SU-DHL-6 (cell line): ENCODE results near the gene RPS6KA5.
"Not testable (repeated sequence)": the region's sequence is repeated elsewhere in the genome, so short reads cannot be mapped to it uniquely, and the experiment has no call there.

ENCODE experiments used
- H2AFZ ChIP-seq: fragments of 200-600 bp; sonication (generic); 2 replicates; pipeline ENCODE4 v1.6.1; 2014; ENCODE audit warnings: low read depth, mild to moderate bottlenecking, moderate library complexity, mixed read lengths, antibody characterized with exemption, low read length; ENCODE audit not compliant: severe bottlenecking
- H3F3A ChIP-seq: fragments of 200-600 bp; shearing (Covaris generic); 2 replicates; pipeline ENCODE4 v1.6.0; 2016; ENCODE audit warnings: antibody characterized with exemption, mild to moderate bottlenecking; ENCODE audit not compliant: insufficient read depth
- H3K27ac ChIP-seq: fragments of 200-600 bp; sonication (generic); 2 replicates; pipeline ENCODE4 v1.5.1; 2016; ENCODE audit warnings: low read depth, mild to moderate bottlenecking, low read length, moderate library complexity, mixed read lengths
- H3K27me3 ChIP-seq: fragments of 200-600 bp; sonication (generic), shearing (Covaris generic); 2 replicates; pipeline ENCODE4 v1.6.0; 2014; ENCODE audit warnings: mild to moderate bottlenecking, low read length
- H3K36me3 ChIP-seq: fragments of 200-600 bp; sonication (generic); 2 replicates; pipeline ENCODE4 v1.6.1; 2014; ENCODE audit warnings: mild to moderate bottlenecking, low read length, mixed read lengths
- H3K4me2 ChIP-seq: fragments of 300-600, 200-600 bp; shearing (Covaris generic), sonication (generic); 2 replicates; pipeline ENCODE4 v1.6.0; 2014; ENCODE audit warnings: low read length, low read depth, mild to moderate bottlenecking; ENCODE audit not compliant: poor library complexity, severe bottlenecking
- H3K4me3 ChIP-seq: fragments of 200-600 bp; sonication (generic); 2 replicates; pipeline ENCODE4 v1.5.1; 2014; ENCODE audit warnings: antibody characterized with exemption, low read length, mild to moderate bottlenecking, mixed read lengths; ENCODE audit not compliant: insufficient read depth, poor library complexity, severe bottlenecking
- H3K79me2 ChIP-seq: fragments of 200-600 bp; sonication (generic); 2 replicates; pipeline ENCODE4 v1.6.1; 2014; ENCODE audit warnings: mild to moderate bottlenecking, low read length, moderate library complexity; ENCODE audit not compliant: insufficient read depth
- H3K9ac ChIP-seq: fragments of 200-600 bp; sonication (generic); 2 replicates; pipeline ENCODE4 v1.7.0; 2014; ENCODE audit warnings: mild to moderate bottlenecking, low read length
- H3K9me2 ChIP-seq: fragments of 200-600 bp; sonication (generic); replicated peaks from 2 replicates; pipeline ENCODE4 v1.6.1; 2014; ENCODE audit warnings: low read length; ENCODE audit not compliant: insufficient read depth
- H3K9me3 ChIP-seq: fragments of 200-600 bp; sonication (generic); 2 replicates; pipeline ENCODE4 v1.6.1; 2014; ENCODE audit warnings: low read length, mixed read lengths; ENCODE audit not compliant: insufficient read depth
- H4K20me1 ChIP-seq: fragments of 200-600 bp; sonication (generic); 2 replicates; pipeline ENCODE4 v1.6.1; 2014; ENCODE audit warnings: low read depth, mild to moderate bottlenecking, antibody characterized with exemption, low read length, moderate library complexity, mixed read lengths
- CTCF ChIP-seq: fragments of 200-600 bp; sonication (generic); IDR thresholded peaks from one replicate; pipeline ENCODE4 v1.5.1; 2017; ENCODE audit warnings: antibody characterized with exemption, mild to moderate bottlenecking, low read length, moderate library complexity; ENCODE audit not compliant: insufficient read depth, poor library complexity, severe bottlenecking
- EZH2phosphoT487 ChIP-seq: fragments of 200-600 bp; sonication (generic), shearing (Covaris generic); conservative IDR thresholded peaks from 2 replicates; pipeline ENCODE4 v1.6.1; 2018; ENCODE audit warnings: mild to moderate bottlenecking, antibody characterized with exemption, low read length, moderate library complexity, mixed read lengths

The RPS6KA5 gene

DNA sequence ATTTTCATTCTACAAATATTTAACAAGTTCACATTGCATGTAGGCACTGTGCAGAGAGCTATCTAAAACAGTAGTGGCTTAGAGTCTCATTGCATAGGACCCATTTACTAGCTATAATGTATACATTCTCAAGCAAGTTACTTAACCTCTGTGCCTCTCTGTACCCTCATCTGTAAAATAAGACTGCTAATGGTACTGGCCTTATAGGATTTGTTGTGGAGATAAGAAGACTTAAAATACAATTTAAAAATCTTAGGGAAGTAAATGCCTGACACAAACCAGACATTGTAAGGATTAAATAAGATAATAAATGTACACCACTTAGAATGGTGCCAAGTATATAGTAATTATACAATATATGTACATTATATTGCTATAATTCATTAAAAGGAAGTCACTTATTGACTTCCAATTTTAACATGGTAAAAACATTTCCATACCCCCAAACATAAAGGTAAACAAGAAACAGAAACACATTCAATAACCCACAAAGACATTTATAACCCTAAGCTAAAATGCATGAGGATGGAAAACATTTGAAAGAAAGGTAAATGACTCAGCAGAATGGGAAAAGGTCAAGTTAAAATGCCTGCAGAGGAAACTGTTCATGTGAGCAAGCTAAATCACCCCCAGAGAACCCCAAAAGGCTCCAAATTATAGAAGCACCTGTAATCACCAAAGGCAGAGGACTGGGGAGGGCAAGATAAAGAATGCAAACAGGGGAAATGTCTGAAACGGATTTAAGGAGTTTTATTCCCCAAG is 30.8 kb downstream of the RPS6KA5 start:
- Histone ChIP-seq H3K9me3 (no peaks in the 10 kb centered on the region), H3K9me2 (no peaks in the 10 kb centered on the region), H3F3A (no peaks in the 10 kb centered on the region; the same call in 1 of the 2 replicates), H2AFZ (no peak overlapping the region), H3K27ac (no peak overlapping the region), H4K20me1 (peaks cover 6% of the 10 kb centered on the region; the same call in 1 of the 2 replicates), H3K9ac (no peak overlapping the region), H3K4me2 (no peak overlapping the region), H3K36me3 (no peaks in the 10 kb centered on the region), H3K4me3 (no peak overlapping the region), H3K27me3 (no peaks in the 10 kb centered on the region), H3K79me2 (no peaks in the 10 kb centered on the region)
- TF ChIP-seq CTCF (no peak), EZH2phosphoT487 (no peak)

DNA sequence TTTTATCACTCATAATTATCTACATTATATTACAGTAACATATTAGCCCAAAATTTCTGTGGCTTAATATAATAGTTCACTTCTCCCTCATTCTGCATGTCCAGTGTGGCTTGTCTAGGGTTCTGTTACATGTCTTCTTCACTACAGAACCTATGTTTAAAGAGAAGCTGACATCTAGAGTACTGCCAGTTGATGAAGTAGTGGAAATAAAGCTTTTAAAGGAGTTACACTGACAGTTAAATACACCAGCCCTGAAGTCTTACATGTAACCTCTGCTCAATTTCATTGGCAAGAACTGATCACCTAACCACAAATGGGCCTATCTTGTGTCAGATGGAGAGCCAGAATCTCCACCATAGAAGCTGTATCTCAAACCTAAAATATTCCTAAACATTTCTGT is 32.9 kb downstream of the RPS6KA5 start:
- Histone ChIP-seq H4K20me1 (peaks cover 6% of the 10 kb centered on the region; the same call in 1 of the 2 replicates), H3K9ac (no peak overlapping the region), H3K27ac (no peak overlapping the region), H3K9me2 (no peaks in the 10 kb centered on the region), H3K79me2 (no peaks in the 10 kb centered on the region), H2AFZ (no peak overlapping the region), H3K27me3 (no peaks in the 10 kb centered on the region), H3K9me3 (no peaks in the 10 kb centered on the region), H3K36me3 (no peaks in the 10 kb centered on the region), H3K4me3 (no peak overlapping the region), H3F3A (no peaks in the 10 kb centered on the region; the same call in 1 of the 2 replicates), H3K4me2 (no peak overlapping the region)
- TF ChIP-seq CTCF, result no peak
- TF ChIP-seq EZH2phosphoT487, result no peak

GRCh38 chr14:91022622-91023028 is 37.8 kb downstream of the RPS6KA5 start:
- H3K36me3 ChIP-seq, H3K9me3 ChIP-seq, H3K27ac ChIP-seq, H4K20me1 ChIP-seq, H3K9me2 ChIP-seq, H3K27me3 ChIP-seq, H3K4me3 ChIP-seq, H2AFZ ChIP-seq, H3F3A ChIP-seq, H3K9ac ChIP-seq, H3K79me2 ChIP-seq: not testable (repeated sequence)
- H3K4me2 ChIP-seq, result peak overlapping the region; percentile 51

DNA sequence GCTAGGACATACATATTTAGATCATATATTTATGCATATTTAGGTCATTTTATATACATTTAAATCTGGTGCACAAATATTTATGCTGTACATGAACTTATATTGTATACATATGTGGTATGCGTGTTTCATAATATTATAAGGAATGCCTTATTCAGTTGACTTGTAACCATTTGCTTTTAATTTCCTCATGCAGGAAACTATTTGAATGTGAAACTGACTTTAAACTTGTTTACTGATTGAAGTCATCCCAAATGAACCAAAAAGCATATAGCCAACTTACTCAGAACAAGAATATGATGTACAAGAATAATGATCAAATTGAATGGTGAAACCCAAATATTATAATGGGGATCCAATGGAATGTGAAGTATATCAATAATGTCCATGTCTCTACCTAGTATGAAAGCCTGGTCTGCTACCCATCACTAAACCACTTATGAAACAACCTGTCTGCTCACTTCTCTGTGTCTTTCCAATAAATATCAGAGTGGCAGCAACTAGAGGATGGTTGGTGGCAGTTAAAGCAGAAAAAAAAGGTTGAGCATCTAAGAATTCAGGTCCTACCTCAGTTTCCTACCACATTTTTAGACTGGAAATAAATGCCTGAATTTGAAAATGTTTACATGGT is 38.3 kb downstream of the RPS6KA5 start:
- Histone ChIP-seq H3K79me2 (no peaks in the 10 kb centered on the region), H3K9me3 (no peaks in the 10 kb centered on the region), H3K9ac (no peak overlapping the region), H3K36me3 (no peaks in the 10 kb centered on the region), H3K27me3 (no peaks in the 10 kb centered on the region), H2AFZ (no peak overlapping the region), H3K4me3 (no peak overlapping the region), H4K20me1 (0 out of 2 replicates have a peak, but pooled peaks cover 6% of the 10 kb centered on the region), H3K4me2 (peak overlapping the region; percentile 51), H3K27ac (no peak overlapping the region), H3K9me2 (no peaks in the 10 kb centered on the region), H3F3A (no peaks in the 10 kb centered on the region; the same call in 1 of the 2 replicates)
- TF ChIP-seq EZH2phosphoT487 (no peak), CTCF (no peak)
